ENCODE results near the gene EMID1.

EMID1 gene

DNA sequence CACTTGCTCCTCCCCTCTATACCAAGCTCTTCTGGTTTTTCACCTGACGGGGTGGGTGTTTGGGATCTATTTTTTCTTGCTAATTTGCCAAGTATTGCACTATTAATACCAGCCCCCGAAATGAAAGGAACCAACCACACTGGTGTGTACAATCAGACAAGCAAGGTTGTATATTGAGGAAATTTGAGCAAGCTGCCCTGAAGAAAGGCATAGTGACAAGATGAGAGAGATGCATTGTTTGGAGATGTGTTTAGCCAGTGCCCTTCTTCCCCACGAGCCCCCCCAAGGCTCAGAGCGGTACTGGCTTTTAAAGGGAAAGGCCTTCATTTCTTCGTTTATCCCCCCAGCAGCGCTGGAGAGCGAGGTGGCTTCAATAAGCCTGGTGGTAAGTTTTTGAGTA, 85.5 kb downstream of the EMID1 start:
- no peak for DNase-seq (ENCODE audit: low read depth in 2 of 2)

DNA sequence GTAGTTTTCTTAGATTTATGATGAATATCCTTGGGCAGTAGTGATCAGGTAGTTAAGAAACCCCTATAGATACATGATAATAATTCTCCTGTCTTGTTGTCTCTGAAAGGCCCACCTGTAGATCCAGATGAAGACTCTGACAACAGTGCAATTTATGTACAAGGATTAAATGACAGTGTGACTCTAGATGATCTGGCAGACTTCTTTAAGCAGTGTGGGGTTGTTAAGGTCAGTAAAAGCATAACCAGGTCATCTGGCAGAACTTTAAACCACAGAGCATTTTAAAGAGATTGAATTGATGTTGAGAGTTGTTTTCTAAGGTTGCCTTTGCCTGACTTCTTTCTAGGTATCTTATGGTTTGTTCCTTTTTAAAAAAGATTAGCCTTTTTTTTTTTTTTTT, 86.7 kb downstream of the EMID1 start:
- no peak for DNase-seq (ENCODE audit: low read depth in 2 of 2)

DNA sequence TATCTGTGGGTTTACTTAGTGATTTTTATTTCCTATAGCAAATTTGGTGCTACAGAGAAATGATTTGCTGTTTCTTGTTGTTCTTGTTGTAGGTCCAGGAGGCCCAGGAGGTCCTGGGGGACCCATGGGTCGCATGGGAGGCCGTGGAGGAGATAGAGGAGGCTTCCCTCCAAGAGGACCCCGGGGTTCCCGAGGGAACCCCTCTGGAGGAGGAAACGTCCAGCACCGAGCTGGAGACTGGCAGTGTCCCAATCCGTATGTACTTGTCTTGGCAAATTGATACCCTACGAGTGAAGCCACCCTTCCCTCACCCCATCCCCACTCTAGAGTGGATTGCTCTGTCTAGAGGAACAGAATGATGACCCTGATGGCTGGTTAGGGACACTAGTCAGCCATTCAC, 92.9 kb downstream of the EMID1 start:
- no peak for DNase-seq (ENCODE audit: low read depth in 2 of 2)

DNA sequence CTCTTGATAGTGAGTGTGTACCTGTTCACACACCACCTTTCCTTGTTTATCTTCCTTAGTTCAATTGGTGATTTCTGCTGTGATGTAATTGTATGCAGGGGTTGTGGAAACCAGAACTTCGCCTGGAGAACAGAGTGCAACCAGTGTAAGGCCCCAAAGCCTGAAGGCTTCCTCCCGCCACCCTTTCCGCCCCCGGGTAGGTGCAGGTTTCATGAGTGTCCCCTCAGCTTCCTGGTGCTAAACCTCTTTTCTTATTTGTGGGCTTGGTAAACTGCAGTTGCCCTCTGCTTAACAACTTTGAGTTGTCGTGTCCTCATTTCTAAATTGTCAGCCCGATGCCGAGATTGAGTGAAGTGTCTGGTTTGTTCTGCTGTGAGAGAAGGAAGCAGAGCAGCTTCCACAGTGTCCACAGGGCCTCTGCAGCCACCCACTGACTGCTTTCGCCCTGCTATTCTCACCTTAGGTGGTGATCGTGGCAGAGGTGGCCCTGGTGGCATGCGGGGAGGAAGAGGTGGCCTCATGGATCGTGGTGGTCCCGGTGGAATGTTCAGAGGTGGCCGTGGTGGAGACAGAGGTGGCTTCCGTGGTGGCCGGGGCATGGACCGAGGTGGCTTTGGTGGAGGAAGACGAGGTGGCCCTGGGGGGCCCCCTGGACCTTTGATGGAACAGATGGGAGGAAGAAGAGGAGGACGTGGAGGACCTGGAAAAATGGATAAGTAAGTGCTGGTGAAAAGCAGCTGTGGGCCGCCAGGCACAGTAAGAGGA, 93.6 kb downstream of the EMID1 start:
- DNase-seq (ENCODE audit: low read depth in 2 of 2), result no peak

DNA sequence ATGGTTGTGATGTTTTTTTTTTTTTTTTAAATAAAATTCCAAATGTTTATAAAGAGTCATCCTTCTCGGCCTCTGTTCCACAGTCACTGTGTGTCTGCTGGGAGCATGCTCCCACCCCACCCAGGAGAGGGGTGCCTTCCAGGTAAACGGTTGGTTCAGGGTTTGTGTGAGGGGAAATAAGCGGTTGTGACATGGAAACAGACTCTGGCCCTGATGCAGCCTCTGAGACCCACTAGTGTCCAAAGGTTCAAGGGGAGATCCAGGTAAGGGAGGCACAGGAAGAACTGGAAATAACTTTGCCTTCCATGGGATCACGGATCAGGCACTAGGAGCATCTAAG, 94.7 kb downstream of the EMID1 start:
- DNase-seq (ENCODE audit: low read depth in 2 of 2), result no peak

DNA sequence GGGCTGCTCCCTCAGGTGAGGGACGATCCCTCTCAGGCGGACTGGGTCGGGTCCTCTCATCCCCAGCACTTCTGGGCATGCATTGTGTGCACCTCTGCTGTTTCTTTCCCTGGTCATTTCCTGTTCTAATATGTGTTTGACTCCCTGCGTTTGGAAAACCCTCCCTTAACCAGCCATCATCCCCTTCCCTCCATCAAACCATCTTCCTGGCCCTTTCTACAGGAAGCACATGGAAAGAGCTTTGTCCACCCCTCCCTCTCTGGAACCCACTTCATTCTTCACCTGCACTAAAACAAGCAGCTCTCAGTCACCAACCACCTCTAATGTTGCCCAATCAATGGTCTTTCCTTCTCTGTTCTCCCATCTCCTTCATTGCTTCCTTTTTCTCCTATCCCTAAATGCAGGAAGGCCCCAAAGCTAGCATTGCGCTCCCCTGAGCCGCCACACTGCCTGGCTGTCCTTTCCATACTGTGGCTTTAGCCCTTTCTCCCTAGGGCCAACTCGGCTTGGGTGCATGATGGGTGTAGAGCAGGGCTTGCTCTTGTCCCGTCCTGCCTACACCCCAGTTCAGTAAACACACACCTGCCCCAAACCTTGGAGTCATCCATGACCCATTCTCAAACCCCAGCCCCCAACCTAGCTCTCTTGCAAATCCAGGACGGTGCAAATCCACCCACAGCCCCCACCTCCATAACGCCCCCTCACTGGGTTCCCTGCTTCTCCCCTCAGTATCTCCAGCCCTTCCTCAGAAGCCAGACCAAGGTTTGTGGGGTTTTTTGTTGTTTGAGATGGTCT, 95.3 kb downstream of the EMID1 start:
- no peak for DNase-seq (ENCODE audit: low read depth in 2 of 2)

DNA sequence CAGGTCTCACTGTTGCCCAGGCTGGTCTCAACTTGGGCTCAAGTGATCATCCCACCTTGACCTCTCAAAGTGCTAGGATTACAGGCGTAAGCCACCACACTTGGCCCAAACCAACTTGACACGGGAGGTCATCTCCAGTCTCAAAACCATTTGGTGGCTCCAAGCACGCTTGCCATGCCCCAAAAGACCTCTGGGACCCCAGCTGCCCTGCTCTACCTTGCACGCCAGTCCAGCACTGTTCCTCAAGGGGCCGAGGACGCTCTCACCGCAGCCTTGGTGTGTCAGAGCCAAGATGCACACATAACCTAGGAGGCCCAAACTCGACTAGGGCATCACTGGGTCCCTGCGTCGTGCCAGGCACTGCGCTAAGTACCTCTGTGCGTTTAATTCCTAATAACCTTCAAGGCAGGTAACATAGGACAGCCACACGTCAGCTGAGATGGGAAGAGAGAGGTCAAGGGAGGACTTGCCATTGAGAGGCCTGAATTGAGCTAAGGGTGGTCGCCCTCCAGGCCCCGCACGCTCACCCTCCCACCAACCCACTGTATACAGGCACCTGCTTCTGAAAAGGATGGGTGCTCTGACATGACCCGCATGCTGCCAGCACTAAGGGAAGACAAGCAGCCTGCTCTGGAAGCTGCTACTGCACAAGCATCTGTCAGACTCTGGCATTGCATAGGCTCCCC, 96.2 kb downstream of the EMID1 start:
- DNase-seq (ENCODE audit: low read depth in 2 of 2), result no peak

DNA sequence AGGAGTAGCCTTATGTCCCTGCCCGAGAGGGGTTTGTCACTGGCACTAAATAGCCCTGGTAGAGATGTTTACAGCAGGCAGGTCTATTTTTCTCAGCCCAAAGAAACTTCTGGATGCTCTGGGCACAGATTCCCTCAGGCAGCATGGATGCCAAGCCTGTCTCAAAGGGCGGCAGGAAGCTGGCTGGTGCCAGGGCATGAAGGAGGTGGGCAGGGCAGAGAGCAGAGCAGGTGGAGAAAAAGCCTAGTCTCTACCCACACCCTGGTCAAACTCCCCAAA, 96.6 kb downstream of the EMID1 start:
- DNase-seq (ENCODE audit: low read depth in 2 of 2), result no peak

DNA sequence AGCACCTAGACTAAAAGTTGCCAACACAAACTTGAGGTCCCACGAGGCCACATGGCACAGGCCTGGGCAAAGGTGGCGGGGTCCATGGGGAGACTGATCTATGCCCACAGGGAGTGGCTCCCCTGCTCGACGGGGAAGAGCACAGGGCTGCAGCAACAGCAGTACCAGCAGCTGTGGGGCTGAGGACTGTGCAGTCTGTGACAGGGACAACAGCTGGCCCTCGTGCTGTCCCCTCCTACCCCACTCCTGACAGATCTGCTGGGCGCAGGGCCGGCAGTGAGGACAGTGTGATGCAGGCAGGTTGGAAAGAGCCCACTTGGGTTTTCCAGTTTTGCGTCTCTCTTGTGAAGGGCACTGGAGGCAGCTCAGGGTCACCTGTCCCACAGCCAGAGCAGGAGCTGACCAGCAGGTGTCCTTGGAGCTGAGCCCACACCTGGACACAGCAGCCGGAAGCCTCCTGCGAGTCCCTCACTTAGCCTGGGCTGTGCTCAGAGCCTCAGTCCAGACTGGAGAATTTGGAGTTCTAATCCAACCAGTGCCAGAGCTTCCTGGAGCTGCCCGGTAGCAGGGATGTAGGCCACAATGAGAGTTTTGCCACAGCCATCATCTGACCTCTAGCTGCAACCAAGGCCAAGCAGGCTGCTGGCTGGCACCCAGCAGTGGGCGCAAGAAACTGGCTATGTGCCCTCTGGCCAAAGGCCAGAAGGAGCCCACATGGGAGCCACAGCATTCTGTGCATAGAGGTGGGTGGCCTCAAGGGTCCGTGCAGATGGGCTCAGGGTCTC, 97.2 kb downstream of the EMID1 start:
- no peak for DNase-seq (ENCODE audit: low read depth in 2 of 2)

DNA sequence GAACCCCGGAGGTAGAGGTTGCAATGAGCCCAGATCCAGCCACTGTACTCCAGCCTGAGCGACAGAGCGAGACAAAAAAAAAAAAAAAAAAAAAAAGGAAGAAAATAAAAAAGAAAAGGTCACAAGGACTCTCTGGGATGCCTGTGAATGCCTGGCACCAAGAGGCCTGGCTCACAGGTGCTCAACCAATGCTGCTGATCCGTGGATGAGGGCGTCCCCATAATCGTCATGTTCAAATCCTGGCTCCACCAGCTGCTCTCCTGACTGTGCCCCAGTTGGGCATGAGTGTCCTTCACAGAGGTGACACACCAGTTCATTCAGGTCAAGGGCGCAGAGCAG, 100.1 kb downstream of the EMID1 start:
- DNase-seq (ENCODE audit: low read depth in 2 of 2), result no peak

DNA sequence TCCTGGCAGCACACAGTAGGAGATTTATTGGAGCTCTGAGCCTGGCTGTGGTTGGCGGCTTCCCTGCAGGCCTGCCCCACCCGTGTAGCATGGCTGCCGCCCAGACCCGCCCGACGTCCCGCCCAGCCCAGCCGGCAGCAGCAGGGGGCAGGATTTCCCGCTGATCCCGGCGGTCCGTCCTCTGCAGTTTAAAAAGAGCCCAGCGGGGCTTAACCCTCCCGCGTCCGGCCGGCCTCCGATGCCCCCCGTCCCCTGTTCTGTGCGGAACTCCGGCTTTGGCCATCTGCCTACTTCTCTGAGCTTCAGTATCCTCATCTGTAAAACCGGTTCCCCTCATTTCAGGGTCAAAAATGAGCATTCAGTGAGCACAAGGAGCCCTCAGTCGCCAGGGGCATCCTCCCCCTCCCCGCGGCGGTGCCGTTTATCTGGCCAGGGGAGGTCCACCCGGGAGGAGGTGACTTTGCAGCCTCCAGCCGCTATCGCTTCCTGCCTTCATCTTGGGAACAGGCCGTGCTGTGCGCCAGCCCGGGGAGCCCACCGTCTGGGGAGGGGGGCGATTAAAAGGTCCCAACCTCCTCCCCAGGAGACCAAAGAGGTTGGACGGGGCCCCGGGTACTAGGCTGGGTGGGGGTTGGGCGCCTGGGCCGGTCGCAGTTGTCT, 100.6 kb downstream of the EMID1 start, which contains the start of gene GAS2L1:
Gene GAS2L1 (plus strand): TSS at position 476 of the 660 bp plus-strand sequence. CDS start 1,456 bp downstream, outside the sequence.
- DNase-seq (ENCODE audit: low read depth in 2 of 2), result peak in 1 of 2 donors; percentile 49

DNA sequence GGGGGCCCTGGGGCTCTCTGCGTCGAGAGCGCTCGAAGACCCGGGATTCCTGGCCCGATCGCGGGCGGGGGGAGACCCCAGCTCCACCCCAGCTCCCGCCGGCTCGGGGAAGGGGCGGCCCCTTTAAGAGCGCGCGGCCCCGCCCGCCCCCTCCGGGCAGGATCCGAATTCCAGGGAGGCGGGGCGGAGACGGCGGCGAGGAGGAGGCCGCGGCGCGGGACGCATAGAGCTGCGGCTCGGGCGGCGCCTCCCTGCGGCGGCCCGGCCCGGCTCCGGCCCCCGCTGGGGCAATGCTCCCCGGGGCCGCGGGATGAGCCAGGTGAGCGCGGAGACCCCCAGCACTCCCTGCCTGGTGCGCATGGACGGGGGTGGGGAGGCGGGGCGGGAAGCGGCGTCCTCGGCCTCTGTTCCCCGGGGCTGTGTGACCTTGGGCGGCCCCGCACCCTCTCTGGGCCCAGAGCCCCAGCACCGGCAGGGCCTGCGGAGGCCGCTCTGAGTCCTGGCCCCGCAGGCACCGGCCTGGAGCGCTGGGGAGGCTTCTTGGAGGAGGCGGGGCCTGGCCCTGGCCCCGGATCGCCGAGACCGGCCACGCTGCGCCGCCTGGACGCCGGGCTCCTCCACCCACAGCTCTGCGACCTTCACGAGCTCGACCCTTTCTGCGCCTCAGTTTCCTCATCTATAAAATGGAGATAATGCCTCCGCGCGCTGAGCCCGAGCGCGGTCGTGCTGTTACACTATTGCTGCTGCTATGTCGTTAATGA, 101.3 kb downstream of the EMID1 start:
- peak in 1 of 2 donors; percentile 32 for DNase-seq (ENCODE audit: low read depth in 2 of 2)

DNA sequence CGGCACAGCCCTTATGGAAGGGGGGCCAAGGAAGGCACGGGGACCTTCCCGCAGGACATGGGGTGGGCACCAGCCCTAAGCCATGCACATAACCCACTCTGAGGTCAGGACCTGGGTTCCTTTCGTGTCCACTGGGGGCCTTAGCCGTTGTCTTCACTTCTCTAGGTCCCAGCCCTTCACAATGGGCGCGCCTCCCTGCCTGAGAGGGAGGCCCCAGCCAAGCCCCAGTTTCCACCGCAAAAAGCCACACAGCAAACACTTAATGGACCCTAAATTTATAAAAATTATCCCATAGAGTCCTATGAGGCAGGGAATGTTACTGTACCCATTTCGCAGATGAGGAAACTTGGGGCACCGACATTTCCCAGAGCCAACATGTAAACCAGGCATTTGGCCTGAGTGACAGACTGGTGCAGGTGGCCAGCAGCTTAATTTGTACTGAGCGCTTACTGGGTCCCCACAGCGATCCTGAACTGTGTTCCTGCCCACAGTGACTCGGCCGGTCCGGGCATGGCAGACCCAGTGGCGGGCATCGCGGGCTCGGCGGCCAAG, 102.0 kb downstream of the EMID1 start:
- DNase-seq (ENCODE audit: low read depth in 2 of 2), result no peak

DNA sequence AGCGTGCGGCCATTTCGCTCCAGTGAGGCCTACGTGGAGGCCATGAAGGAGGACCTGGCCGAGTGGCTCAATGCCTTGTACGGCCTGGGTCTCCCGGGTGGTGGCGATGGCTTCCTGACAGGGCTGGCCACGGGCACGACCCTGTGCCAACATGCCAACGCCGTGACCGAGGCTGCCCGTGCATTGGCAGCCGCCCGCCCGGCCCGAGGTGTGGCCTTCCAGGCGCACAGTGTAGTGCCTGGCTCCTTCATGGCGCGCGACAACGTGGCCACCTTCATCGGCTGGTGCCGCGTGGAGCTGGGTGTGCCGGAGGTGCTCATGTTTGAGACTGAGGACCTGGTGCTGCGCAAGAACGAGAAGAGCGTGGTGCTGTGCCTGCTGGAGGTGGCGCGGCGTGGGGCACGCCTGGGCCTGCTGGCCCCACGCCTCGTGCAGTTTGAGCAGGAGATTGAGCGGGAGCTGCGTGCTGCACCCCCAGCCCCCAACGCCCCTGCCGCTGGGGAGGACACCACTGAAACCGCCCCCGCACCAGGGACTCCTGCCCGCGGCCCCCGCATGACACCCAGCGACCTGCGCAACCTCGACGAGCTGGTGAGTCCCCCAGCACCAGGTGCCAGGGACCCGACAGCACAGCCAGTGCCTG, 102.6 kb downstream of the EMID1 start:
- DNase-seq (ENCODE audit: low read depth in 2 of 2), result no peak

DNA sequence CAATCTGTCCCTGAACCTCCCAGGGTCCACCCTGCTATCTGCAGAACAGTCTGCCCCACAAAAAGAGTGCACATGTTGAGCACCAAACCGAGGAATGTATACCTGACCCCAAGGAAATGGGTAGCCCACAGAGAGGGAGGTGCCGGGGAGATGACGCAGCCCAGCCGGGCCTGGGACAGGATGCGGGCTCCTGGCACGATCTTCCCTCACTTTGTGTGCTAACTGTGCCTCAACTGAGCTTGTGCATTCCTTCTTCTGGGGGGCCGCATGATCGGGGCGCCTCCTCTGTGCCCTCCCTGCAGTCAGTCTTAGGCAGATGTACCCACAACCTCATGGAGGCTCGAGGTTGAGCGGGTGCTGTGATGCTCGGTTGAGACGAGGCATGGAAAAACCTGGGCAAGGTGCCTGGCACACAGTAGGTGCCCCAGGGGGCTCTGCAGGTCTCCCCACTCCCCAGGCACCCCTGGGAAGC, 103.1 kb downstream of the EMID1 start:
- no peak for DNase-seq (ENCODE audit: low read depth in 2 of 2)
